Measurements from ENCODE around the gene TOMM40L.

Gene TOMM40L

GRCh38 chr1:161197560-161198193 lies 28.2 kb upstream of the TOMM40L start:
- no peak for DNase-seq

- DNase-seq, result peak; percentile 82
These were observed 27.5 kb upstream of the TOMM40L start for GRCh38 chr1:161198194-161198896.

GRCh38 chr1:161198897-161199431 lies 26.9 kb upstream of the TOMM40L start, which contains the start of gene ADAMTS4:
Gene ADAMTS4, minus strand, starts transcription at chr1:161199054. Its CDS starts 427 bp downstream, at chr1:161198627.
- DNase-seq, result peak; percentile 90

- DNase-seq, result peak; percentile 61
These were observed 26.2 kb upstream of the TOMM40L start for GRCh38 chr1:161199506-161200139.

- DNase-seq, result no peak
These were observed 25.4 kb upstream of the TOMM40L start for GRCh38 chr1:161200421-161200991.

- DNase-seq, result peak; percentile 60
These were observed 24.6 kb upstream of the TOMM40L start for GRCh38 chr1:161200992-161201835.

- peak; percentile 99 for DNase-seq
These were observed 23.8 kb upstream of the TOMM40L start, which contains the start of gene NDUFS2 for GRCh38 chr1:161201836-161202712. Gene NDUFS2, plus strand, starts transcription at chr1:161202367. Its CDS starts 19 bp downstream, at chr1:161202386.

GRCh38 chr1:161206411-161207140 lies 19.3 kb upstream of the TOMM40L start:
- no peak for DNase-seq

- DNase-seq, result no peak
These were observed 18.7 kb upstream of the TOMM40L start for GRCh38 chr1:161207173-161207572.

GRCh38 chr1:161209790-161210409 lies 16.0 kb upstream of the TOMM40L start:
- DNase-seq, result peak; percentile 78

GRCh38 chr1:161214369-161214768 lies 11.5 kb upstream of the TOMM40L start:
- DNase-seq, result no peak

- no peak for DNase-seq
These were observed 10.8 kb upstream of the TOMM40L start, which contains the start of gene FCER1G for GRCh38 chr1:161215076-161215475. Gene FCER1G, plus strand, starts transcription at chr1:161215295. Its CDS starts 27 bp downstream, at chr1:161215322.

GRCh38 chr1:161216945-161217712 lies 8.7 kb upstream of the TOMM40L start:
- no peak for DNase-seq

GRCh38 chr1:161217831-161218230 lies 8.0 kb upstream of the TOMM40L start:
- no peak for DNase-seq

- DNase-seq, result no peak
These were observed 7.4 kb upstream of the TOMM40L start for GRCh38 chr1:161218301-161219077.

GRCh38 chr1:161219078-161219892 lies 6.6 kb upstream of the TOMM40L start:
- no peak for DNase-seq

- no peak for DNase-seq
These were observed 5.9 kb upstream of the TOMM40L start for GRCh38 chr1:161220002-161220401.
